ENCODE measurements around the gene LRRC3C. TPM values are rescaled to one million over a fixed set of nuclear protein-coding genes. Genes with fewer than 3 reads are reported as not detected.

LRRC3C gene
- total RNA-seq, 1 donor from 2014 or later = not detected

DNA sequence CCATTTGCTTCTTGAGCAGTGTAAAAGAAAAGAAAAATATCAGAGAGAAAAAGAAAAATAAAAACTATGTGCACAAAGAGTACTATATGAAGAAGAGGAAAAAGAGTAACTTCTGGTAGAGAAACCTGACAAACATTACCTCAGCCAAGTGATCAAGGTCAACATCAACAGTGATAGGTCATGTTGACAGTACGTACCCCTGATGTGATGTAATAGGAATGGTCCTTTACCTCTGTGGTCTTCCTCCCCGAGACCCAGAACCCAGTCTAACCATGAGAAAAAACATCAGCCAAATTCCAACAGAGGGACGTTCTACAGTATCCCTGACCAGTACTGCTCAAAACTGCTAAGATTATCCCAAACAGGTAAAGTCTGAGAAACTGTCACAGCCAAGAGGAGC, 13.5 kb upstream of the LRRC3C start:
- TF ChIP-seq EZH2phosphoT487 (IDR thresholded peaks at IDR 0.05) (no peak), EZH2 (IDR thresholded peaks at IDR 0.05) (no peak)
- Histone ChIP-seq H3K9me3 (ENCODE audit: low read depth) (no peaks in the 10 kb centered on the region), H3F3A (ENCODE audit: low read depth) (no peaks in the 10 kb centered on the region), H3K27ac (no peak overlapping the region), H2AFZ (replicated peaks) (no peak overlapping the region), H3K27me3 (no peaks in the 10 kb centered on the region), H3K36me3 (no peaks in the 10 kb centered on the region), H3K79me2 (ENCODE audit: low read depth) (no peaks in the 10 kb centered on the region), H3K9ac (no peak overlapping the region), H3K4me2 (no peak overlapping the region), H3K4me1 (no peaks in the 10 kb centered on the region), H4K20me1 (ENCODE audit: low read depth) (no peaks in the 10 kb centered on the region), H3K4me3 (no peak overlapping the region)
- Mint-ChIP-seq H3K36me3 (peaks cover 8% of the 10 kb centered on the region), H3K27me3 (ENCODE audit: insufficient read depth, low read depth) (no peaks in the 10 kb centered on the region), H3K27ac (no peak overlapping the region), H3K4me3 (no peak overlapping the region), H3K4me1 (no peaks in the 10 kb centered on the region), H3K9me3 (no peaks in the 10 kb centered on the region)
- no peak for DNase-seq (ENCODE audit: low spot score)

DNA sequence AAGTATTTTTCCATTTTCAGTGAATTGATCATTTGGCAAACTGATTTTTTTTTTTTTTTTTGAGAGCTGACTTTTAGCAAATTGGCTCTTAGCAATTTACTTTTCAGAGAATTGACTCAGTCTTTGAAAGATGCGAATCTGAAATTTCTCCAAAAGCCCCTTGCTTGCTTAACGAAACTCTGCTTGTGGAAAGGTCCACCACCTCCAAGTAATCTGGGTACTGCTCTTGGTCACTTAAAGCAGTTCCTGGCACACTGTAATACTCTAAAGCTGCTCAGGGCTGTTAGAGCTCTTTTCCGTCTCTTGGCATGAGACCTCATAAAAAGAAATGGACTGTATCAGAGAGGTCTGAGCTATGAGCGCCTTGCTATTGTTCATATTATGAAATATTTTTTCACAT, 12.0 kb upstream of the LRRC3C start:
- no peak for DNase-seq (ENCODE audit: low spot score)
- H3K4me1 ChIP-seq = no peaks in the 10 kb centered on the region
- H3K27ac ChIP-seq = no peak overlapping the region
- H3K79me2 ChIP-seq (ENCODE audit: low read depth) = no peaks in the 10 kb centered on the region
- H3K4me3 ChIP-seq = no peak overlapping the region
- no peaks in the 10 kb centered on the region for H3F3A ChIP-seq (ENCODE audit: low read depth)
- H3K9me3 Mint-ChIP-seq = no peaks in the 10 kb centered on the region
- H3K4me3 Mint-ChIP-seq = no peak overlapping the region
- TF ChIP-seq EZH2phosphoT487 (IDR thresholded peaks at IDR 0.05) (no peak), EZH2 (IDR thresholded peaks at IDR 0.05) (no peak)
- TF ChIP-seq, protein P1, sequence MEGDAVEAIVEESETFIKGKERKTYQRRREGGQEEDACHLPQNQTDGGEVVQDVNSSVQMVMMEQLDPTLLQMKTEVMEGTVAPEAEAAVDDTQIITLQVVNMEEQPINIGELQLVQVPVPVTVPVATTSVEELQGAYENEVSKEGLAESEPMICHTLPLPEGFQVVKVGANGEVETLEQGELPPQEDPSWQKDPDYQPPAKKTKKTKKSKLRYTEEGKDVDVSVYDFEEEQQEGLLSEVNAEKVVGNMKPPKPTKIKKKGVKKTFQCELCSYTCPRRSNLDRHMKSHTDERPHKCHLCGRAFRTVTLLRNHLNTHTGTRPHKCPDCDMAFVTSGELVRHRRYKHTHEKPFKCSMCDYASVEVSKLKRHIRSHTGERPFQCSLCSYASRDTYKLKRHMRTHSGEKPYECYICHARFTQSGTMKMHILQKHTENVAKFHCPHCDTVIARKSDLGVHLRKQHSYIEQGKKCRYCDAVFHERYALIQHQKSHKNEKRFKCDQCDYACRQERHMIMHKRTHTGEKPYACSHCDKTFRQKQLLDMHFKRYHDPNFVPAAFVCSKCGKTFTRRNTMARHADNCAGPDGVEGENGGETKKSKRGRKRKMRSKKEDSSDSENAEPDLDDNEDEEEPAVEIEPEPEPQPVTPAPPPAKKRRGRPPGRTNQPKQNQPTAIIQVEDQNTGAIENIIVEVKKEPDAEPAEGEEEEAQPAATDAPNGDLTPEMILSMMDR (IDR thresholded peaks at IDR 0.05) = no peak
- no peaks in the 10 kb centered on the region for H3K27me3 Mint-ChIP-seq (ENCODE audit: insufficient read depth, low read depth)
- no peak overlapping the region for H3K4me2 ChIP-seq
- no peaks in the 10 kb centered on the region for H3K36me3 ChIP-seq
- H4K20me1 ChIP-seq (ENCODE audit: low read depth) = no peaks in the 10 kb centered on the region
- H3K9ac ChIP-seq = no peak overlapping the region
- no peaks in the 10 kb centered on the region for H3K9me3 ChIP-seq (ENCODE audit: low read depth)
- no peak overlapping the region for H3K27ac Mint-ChIP-seq
- H3K36me3 Mint-ChIP-seq = peaks cover 8% of the 10 kb centered on the region
- H2AFZ ChIP-seq (replicated peaks) = no peak overlapping the region
- no peaks in the 10 kb centered on the region for H3K4me1 Mint-ChIP-seq
- H3K27me3 ChIP-seq = no peaks in the 10 kb centered on the region

- Histone ChIP-seq H3K36me3 (no peaks in the 10 kb centered on the region), H3K27me3 (no peaks in the 10 kb centered on the region), H3K4me2 (no peak overlapping the region), H3K27ac (no peak overlapping the region), H3K9ac (no peak overlapping the region), H3K4me1 (no peaks in the 10 kb centered on the region), H3K9me3 (ENCODE audit: low read depth) (no peaks in the 10 kb centered on the region), H3K79me2 (ENCODE audit: low read depth) (no peaks in the 10 kb centered on the region), H2AFZ (replicated peaks) (no peak overlapping the region), H3F3A (ENCODE audit: low read depth) (no peaks in the 10 kb centered on the region), H3K4me3 (no peak overlapping the region), H4K20me1 (ENCODE audit: low read depth) (no peaks in the 10 kb centered on the region)
- no peak overlapping the region for H3K4me3 Mint-ChIP-seq
- no peaks in the 10 kb centered on the region for H3K27me3 Mint-ChIP-seq (ENCODE audit: insufficient read depth, low read depth)
- no peak overlapping the region for H3K27ac Mint-ChIP-seq
- TF ChIP-seq, protein P1 (IDR thresholded peaks at IDR 0.05) = peak; percentile 25
- TF ChIP-seq EZH2 (IDR thresholded peaks at IDR 0.05) (no peak), EZH2phosphoT487 (IDR thresholded peaks at IDR 0.05) (no peak)
- H3K9me3 Mint-ChIP-seq = no peaks in the 10 kb centered on the region
- peaks cover 8% of the 10 kb centered on the region for H3K36me3 Mint-ChIP-seq
- H3K4me1 Mint-ChIP-seq = no peaks in the 10 kb centered on the region
- no peak for DNase-seq (ENCODE audit: low spot score)
These were observed 10.6 kb upstream of the LRRC3C start for GRCh38 chr17:39916918-39917317.

DNA sequence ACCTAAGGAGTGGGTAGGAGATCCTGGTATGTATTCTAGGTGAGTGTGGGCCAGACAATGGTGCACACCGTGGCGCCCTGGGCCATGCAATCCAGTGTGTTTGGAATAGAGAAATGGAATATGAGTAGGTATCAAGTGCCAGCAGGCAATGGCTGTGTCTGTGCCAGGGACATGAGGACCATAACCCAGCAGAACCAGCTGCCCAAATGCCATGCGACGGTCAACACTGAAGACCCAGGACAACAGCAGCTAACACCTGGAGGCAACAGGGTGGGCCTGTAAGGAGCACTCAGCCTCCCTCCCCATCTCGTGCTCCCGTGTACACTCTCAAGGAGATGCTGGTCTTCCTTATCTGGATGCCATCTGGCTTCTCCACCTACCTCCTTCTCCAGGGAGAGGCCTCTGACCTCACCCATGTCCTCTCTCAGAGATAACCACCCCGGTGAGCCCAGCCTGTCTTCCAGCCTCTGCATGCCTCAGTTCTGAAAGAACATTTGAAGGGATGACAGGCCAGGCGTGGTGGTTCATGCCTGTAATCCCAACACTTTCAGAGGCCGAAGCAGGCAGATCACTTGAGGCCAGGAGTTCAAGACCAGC, 8.3 kb upstream of the LRRC3C start:
- Mint-ChIP-seq H3K9me3 (no peaks in the 10 kb centered on the region), H3K27me3 (ENCODE audit: insufficient read depth, low read depth) (no peaks in the 10 kb centered on the region), H3K4me1 (peaks cover 1% of the 10 kb centered on the region), H3K36me3 (peaks cover 15% of the 10 kb centered on the region), H3K27ac (no peak overlapping the region), H3K4me3 (no peak overlapping the region)
- H3K9me3 ChIP-seq (ENCODE audit: low read depth) = no peaks in the 10 kb centered on the region
- H3K27me3 ChIP-seq = no peaks in the 10 kb centered on the region
- TF ChIP-seq EZH2 (IDR thresholded peaks at IDR 0.05) = no peak
- peaks cover 2% of the 10 kb centered on the region for H4K20me1 ChIP-seq (ENCODE audit: low read depth)
- H3K9ac ChIP-seq = no peak overlapping the region
- H3K4me2 ChIP-seq = no peak overlapping the region
- no peaks in the 10 kb centered on the region for H3K36me3 ChIP-seq
- H3F3A ChIP-seq (ENCODE audit: low read depth) = no peaks in the 10 kb centered on the region
- no peaks in the 10 kb centered on the region for H3K79me2 ChIP-seq (ENCODE audit: low read depth)
- no peak overlapping the region for H3K27ac ChIP-seq
- H3K4me3 ChIP-seq = no peak overlapping the region
- H2AFZ ChIP-seq (replicated peaks) = no peak overlapping the region
- peaks cover 2% of the 10 kb centered on the region for H3K4me1 ChIP-seq
- DNase-seq (ENCODE audit: low spot score) = no peak

Data from neural progenitor cell (in vitro differentiated cells).